GM21367 (cell line): ENCODE data around the gene TNS3.

ENCODE experiments used
- ATAC-seq: cut with Tn5 transposase; IDR thresholded peaks from one replicate; pipeline ENCODE4 v1.9.1; 2021; ENCODE audit not compliant: unreplicated experiment

The TNS3 gene

GRCh38 chr7:47568547-47568946 is 13.4 kb downstream of the TNS3 start:
- ATAC-seq: no peak

GRCh38 chr7:47568056-47568455 is 13.9 kb downstream of the TNS3 start:
- ATAC-seq: no peak

- ATAC-seq: no peak
Measured at GRCh38 chr7:47565640-47566250, 16.2 kb downstream of the TNS3 start.

GRCh38 chr7:47563521-47563920 is 18.4 kb downstream of the TNS3 start:
- ATAC-seq: no peak

- ATAC-seq: no peak
Measured at GRCh38 chr7:47561715-47562446, 20.0 kb downstream of the TNS3 start.

- no peak for ATAC-seq
Measured at GRCh38 chr7:47559306-47560220, 22.3 kb downstream of the TNS3 start.

- ATAC-seq: no peak
Measured at GRCh38 chr7:47557694-47558670, 23.9 kb downstream of the TNS3 start.

GRCh38 chr7:47557317-47557693 is 24.6 kb downstream of the TNS3 start:
- ATAC-seq: no peak

- ATAC-seq: no peak
Measured at GRCh38 chr7:47556511-47557180, 25.3 kb downstream of the TNS3 start.

- no peak for ATAC-seq
Measured at GRCh38 chr7:47553309-47553708, 28.6 kb downstream of the TNS3 start.

GRCh38 chr7:47552621-47553020 is 29.3 kb downstream of the TNS3 start:
- peak; percentile 98 for ATAC-seq

- no peak for ATAC-seq
Measured at GRCh38 chr7:47551668-47552440, 30.1 kb downstream of the TNS3 start.

- no peak for ATAC-seq
Measured at GRCh38 chr7:47550788-47551470, 31.0 kb downstream of the TNS3 start.

GRCh38 chr7:47549916-47550315 is 32.0 kb downstream of the TNS3 start:
- ATAC-seq: no peak

GRCh38 chr7:47549397-47549796 is 32.5 kb downstream of the TNS3 start:
- ATAC-seq: no peak

GRCh38 chr7:47548546-47548945 is 33.4 kb downstream of the TNS3 start:
- no peak for ATAC-seq

- no peak for ATAC-seq
Measured at GRCh38 chr7:47546733-47547494, 35.0 kb downstream of the TNS3 start.

- no peak for ATAC-seq
Measured at GRCh38 chr7:47546171-47546570, 35.7 kb downstream of the TNS3 start.
